BE2C (cell line): ENCODE data around the gene KIF16B.

Experiments
- DNase-seq: peaks from one replicate; pipeline ENCODE4 v3.0.0-alpha.2; 2020
- H3K27me3 ChIP-seq: fragments of 250-450 bp; sonication (Bioruptor Pico); 2 replicates; pipeline ENCODE4 v1.5.1; 2020; ENCODE audit warnings: mild to moderate bottlenecking
- H3K36me3 ChIP-seq: fragments of 250-450 bp; sonication (Bioruptor Pico); 2 replicates; pipeline ENCODE4 v1.5.1; 2020; ENCODE audit warnings: mild to moderate bottlenecking
- H3K4me1 ChIP-seq: fragments of 250-450 bp; sonication (Bioruptor Pico); 2 replicates; pipeline ENCODE4 v1.5.1; 2020
- H3K4me3 ChIP-seq: 2 replicates; pipeline ENCODE4 v1.5.1; 2011; ENCODE audit warnings: low read depth, low read length
- H3K9me3 ChIP-seq: fragments of 250-450 bp; sonication (Bioruptor Pico); 2 replicates; pipeline ENCODE4 v1.5.1; 2020
- CTCF ChIP-seq: IDR thresholded peaks from 2 replicates; pipeline ENCODE4 v1.5.1; 2012; ENCODE audit warnings: mild to moderate bottlenecking, low read depth, low read length

Gene KIF16B

GRCh38 chr20:16419138-16419715, 154.0 kb downstream of the KIF16B start:
- no peak for DNase-seq
- Histone ChIP-seq H3K4me1 (no peaks in the 10 kb centered on the region), H3K36me3 (no peaks in the 10 kb centered on the region), H3K4me3 (no peak overlapping the region), H3K9me3 (no peaks in the 10 kb centered on the region), H3K27me3 (no peaks in the 10 kb centered on the region)
- TF ChIP-seq CTCF: no peak

GRCh38 chr20:16418616-16419015, 154.6 kb downstream of the KIF16B start:
- no peak overlapping the region for H3K4me3 ChIP-seq
- no peak for DNase-seq
- H3K36me3 ChIP-seq: no peaks in the 10 kb centered on the region
- H3K4me1 ChIP-seq: no peaks in the 10 kb centered on the region
- no peaks in the 10 kb centered on the region for H3K27me3 ChIP-seq
- H3K9me3 ChIP-seq: no peaks in the 10 kb centered on the region
- TF ChIP-seq CTCF: no peak

DNA sequence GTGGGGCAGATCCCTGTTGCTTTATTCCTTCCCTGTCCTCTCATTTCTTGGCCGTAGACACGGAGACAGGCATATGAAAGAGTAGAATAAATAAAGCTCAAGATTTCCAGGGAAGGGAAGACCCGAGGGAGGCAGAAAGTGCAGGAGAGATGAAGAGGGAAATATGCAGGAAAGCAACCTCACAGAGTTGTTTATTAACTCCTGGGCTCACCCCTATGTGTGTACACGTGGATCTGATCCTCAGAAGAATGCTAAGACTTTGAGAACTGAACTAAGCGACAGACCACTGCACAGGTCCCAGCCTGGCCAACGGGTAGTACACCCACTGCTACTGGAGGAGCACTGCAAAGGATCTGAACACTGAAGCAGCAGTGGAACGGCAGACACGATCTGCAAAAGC, 156.2 kb downstream of the KIF16B start:
- no peaks in the 10 kb centered on the region for H3K4me1 ChIP-seq
- no peaks in the 10 kb centered on the region for H3K36me3 ChIP-seq
- H3K4me3 ChIP-seq: no peak overlapping the region
- no peak for TF ChIP-seq CTCF
- H3K9me3 ChIP-seq: no peaks in the 10 kb centered on the region
- H3K27me3 ChIP-seq: no peaks in the 10 kb centered on the region
- DNase-seq: no peak

DNA sequence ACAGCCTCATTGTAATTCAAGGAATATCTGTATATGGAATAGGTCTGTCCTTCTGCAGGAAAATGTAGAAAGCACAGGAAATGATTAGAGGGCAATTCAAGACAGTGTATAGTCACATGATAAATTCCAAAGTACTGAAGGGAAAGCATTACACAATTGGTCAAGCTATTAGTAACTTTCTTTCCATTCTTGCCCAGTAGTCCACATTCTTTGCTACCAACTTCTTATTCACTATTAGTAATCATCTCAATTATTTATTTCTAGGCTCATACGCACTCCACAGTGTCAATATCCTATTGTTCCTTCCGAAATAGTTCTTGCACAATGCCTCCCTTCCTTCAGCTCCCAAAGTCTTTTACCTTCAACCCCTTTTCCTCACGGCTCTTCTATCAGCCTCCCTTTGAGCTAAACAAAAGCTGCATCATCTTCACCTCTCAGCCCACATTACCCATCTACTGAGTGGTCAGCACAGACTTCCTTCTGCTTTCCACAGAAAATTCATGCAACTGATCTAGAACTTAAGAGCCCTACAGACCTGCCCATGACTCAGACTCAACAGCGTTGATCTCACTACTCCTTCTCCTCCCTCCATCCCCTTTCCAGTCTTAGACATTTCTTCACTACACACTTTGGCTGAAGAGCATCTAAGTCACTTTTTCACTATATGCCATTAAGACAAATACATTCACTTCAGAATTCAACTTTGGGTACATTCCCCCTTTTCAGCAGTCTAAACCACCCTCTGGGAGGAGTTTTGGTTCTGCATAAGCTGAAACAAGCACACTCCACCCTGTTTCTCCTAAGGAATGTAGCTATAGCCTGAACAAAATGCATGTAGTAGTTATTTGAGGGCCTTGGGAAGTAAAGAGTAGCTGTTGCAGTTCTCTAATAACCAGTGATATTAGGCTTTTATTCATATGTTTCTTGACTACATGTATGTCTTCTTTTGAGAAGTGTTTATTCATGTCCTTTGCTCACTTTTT, 157.9 kb downstream of the KIF16B start:
- Histone ChIP-seq H3K4me1 (no peaks in the 10 kb centered on the region), H3K27me3 (no peaks in the 10 kb centered on the region), H3K4me3 (no peak overlapping the region), H3K9me3 (no peaks in the 10 kb centered on the region), H3K36me3 (no peaks in the 10 kb centered on the region)
- DNase-seq: no peak
- TF ChIP-seq CTCF: no peak

DNA sequence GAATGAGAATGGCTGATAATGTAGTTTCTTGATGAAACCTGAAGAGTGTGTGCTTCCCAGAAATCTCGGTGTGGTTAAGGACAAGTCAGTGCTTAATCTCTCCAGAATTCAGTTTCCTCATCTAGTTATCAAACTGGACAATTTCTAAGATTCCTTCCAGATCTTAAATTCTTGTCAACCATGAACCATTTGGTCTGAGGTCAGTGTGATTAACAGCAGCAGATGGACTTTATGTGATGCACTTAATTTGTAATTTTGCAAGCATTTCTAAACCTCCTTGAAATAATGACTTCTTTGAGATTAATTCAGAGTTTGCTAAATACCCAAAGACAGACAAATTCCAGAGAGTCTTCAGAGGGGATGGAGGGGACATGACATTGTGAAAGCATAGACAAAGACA, 160.3 kb downstream of the KIF16B start:
- Histone ChIP-seq H3K9me3 (no peaks in the 10 kb centered on the region), H3K4me3 (no peak overlapping the region), H3K4me1 (no peaks in the 10 kb centered on the region), H3K27me3 (no peaks in the 10 kb centered on the region), H3K36me3 (no peaks in the 10 kb centered on the region)
- no peak for DNase-seq
- no peak for TF ChIP-seq CTCF

DNA sequence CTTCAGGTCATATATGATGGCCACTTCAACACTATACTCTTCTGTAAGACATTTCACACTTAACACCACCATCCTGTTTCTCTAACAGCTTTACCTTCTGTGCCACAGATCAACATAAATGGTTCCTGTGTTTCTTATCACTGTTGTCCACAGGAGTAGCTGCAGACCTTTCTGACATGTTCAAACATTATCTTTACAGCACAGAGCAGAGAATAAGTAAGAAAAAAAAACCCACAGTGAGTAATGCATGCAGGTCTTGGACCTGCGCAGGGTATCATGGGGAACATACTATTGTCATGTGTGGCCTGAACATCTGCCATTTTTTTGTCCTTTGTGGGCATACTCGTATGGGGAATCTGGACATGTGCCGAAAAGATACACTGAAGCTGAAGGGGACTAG, 161.9 kb downstream of the KIF16B start:
- H3K36me3 ChIP-seq: no peaks in the 10 kb centered on the region
- no peaks in the 10 kb centered on the region for H3K9me3 ChIP-seq
- no peak for TF ChIP-seq CTCF
- H3K27me3 ChIP-seq: no peaks in the 10 kb centered on the region
- no peak for DNase-seq
- no peak overlapping the region for H3K4me3 ChIP-seq
- no peaks in the 10 kb centered on the region for H3K4me1 ChIP-seq
